ENCODE data around the gene BRD4.

The BRD4 gene

DNA sequence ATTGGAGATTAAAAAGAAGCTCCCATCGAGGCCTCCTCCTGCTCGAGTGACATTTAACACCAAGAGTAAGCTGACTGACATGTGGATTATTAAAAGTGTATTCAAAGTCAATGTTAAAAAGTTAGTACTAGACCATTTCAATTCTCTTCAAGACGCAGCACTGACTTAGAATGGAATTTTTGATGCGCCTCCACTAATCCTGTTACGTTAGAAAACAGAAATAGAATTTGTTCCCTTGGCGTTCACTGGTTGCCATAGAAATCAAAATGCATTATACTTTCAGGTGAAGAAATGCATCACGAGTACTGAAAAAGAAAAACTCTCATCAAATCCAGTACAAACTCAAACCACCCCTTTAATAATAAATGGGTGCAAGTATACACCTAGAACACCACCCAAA lies 42.2 kb downstream of the BRD4 start:
- no peak for DNase-seq (ENCODE audit: low read depth in 3 of 3)

DNA sequence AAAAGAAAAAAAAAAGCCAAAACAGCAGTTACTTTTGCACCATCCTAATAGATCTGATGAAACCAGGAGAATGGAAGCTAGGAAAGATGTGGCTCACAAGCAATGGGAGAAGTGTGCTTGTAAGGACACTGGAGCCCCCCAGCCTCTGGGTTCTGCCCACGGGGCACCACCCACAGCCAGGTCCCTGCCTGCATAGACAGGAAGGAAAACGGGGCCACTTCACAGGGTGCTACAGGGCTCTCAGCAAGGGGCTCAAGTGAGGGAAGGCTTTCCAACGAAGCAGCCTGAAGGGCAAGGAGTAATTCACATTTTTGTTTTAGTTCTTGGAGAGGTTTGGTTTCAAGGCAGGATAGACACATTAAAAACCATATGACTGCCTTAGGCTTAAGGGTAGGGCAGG lies 42.7 kb downstream of the BRD4 start:
- DNase-seq (ENCODE audit: low read depth in 3 of 3): no peak

DNA sequence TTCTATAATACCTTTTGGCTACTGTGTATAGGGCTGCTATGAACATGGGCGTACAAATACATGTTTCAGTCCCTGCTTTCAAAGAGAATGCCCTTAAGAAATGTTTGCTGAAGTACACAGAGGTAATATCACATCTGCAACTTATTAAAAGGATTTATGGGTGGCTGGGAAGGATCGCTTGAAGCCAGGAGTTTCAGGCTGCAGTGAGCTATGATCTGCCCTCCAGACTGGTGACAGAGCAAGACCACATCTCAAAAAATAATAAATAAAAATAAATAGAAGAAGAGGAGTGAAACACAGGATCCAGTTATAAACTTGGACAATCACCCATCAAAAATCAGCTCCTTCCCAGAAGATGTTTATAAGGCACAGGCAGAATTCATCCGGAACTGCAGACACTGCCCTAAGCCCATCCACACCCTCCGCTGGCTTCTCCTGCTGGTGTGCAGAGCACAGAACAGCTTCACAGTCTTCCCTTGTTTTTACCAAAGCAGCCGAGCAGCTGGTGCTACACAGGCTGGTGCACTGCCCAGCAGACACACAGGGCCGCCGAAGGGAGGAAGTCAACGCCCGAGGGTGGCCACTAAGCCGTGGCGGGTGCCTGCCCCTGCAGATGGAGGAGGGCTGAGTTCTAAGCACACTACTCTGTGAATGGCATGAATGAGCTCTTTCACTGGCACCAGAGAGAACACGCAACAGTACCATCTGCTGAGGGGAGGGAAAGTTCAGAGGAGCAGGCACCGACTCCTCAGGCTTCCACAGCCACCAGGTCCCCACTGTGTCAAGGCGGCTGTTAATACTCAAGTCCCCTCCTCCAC lies 44.0 kb downstream of the BRD4 start:
- no peak for DNase-seq (ENCODE audit: low read depth in 3 of 3)

DNA sequence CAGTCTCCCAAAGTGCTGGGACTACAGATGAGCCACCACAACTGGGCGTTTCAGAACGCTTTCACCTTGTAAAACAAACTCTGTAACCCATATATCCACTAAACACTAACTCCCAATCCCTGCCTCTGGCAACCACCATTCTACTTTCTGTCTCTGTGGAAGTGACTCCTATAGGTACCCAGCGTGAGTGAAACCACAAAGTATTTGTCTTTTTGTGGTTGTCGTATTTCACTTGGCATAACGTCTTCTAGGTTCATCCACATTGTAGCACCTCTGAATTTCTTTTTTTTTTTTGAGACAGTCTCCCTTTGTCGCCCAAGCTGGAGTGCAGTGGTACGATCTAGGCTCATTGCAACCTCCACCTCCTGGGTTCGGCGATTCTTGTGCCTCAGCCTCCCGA lies 44.8 kb downstream of the BRD4 start:
- DNase-seq (ENCODE audit: low read depth in 3 of 3): no peak

DNA sequence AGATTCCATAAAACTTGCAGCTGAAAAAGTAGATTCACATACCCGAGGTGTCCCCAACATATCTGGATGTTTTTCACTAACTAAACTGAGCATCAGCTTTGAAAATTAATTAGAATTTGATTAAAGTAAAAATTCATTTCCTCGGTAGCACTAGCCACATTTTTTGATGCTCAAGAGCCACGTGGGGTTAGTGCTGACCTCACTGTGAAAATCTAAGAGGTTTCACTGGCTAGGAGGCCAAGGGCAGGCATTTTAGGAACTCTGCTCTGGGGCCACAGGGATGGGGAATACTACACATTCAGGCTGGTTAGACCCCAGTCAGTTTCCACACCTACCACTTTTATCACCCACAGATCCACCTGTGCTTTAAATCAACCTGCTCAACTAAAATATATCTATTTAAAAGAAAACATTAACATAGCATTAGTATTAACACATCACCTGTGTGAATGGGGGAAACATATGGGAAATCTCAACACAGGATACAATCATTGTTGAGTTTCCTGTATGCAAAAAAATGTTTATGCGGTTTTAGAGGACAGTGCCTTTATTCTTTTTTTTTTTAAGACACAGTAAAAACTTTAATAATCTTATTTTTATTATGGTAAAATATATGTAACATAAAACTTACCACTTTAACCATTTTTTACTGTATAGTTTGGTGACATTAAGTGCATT lies 45.5 kb downstream of the BRD4 start:
- no peak for DNase-seq (ENCODE audit: low read depth in 3 of 3)

DNA sequence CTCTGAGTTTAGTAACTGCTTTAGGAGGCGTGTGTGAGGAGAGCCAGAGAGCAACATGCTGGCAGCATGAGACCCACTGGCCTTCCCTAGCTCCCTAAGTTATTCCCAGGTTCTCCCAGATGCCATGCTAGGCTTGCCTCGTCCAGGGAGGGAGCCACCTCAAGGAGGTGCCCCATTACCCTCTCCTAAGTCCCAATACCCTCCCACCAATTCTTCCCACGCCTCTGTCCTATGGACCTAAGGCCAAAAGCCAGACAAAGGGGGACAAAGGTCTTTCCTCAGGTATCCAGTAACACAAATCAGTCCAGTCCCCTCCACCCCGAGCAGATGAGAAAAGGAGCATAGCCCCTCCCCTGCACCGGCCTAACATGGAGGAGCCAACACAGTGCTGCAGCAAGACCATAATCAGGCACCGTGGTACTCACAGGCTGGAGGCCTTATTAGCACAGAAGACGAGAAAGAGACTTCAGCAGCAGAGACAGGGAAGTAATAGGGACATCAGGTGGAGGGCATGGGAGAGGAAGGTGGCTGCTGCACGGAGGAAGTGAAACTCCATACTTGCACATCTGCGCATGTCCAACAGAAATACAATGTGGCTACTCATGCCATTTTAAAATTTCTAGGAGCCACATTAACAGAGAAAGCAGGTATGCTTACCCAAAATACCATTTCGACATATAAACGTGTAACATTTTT lies 46.3 kb downstream of the BRD4 start:
- DNase-seq (ENCODE audit: low read depth in 3 of 3): no peak

DNA sequence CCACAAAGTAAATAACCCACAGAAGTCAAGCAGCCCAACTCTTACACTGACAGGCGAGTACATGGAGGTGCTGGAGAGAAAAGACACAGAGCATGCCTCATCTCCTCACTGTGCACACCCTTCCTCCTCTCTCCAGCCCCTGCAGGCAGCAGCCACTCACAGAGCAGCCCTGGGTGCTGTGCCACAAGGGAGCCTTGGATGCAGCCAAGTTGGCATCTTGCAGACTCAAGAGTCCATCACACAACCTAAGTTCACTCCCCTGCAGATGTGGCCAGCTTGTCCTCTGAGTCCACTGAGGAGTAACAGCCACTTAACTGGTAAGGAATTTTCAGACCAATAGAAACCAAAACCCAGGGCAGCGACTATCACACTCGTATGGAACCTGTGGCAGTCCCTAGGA lies 47.4 kb downstream of the BRD4 start:
- DNase-seq (ENCODE audit: low read depth in 3 of 3): no peak

DNA sequence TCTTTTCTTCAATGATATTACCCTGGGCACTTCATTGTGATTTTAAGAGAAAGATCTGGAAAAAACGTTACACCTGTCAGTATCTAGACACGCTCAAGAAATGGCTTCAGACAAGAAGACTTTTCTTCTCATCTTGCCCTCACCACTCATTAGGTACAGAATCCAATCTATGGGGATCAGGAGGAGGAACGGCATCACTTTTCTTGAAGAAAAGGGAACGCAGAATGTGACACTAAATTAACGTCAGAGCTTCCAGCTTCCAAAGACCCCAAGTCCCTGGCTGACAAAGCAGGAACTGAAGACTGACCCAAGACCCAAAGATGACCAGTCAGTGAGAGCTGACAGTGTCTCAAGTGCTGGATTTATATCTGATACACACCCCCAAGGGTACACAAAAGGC lies 48.2 kb downstream of the BRD4 start:
- DNase-seq (ENCODE audit: low read depth in 3 of 3): no peak

DNA sequence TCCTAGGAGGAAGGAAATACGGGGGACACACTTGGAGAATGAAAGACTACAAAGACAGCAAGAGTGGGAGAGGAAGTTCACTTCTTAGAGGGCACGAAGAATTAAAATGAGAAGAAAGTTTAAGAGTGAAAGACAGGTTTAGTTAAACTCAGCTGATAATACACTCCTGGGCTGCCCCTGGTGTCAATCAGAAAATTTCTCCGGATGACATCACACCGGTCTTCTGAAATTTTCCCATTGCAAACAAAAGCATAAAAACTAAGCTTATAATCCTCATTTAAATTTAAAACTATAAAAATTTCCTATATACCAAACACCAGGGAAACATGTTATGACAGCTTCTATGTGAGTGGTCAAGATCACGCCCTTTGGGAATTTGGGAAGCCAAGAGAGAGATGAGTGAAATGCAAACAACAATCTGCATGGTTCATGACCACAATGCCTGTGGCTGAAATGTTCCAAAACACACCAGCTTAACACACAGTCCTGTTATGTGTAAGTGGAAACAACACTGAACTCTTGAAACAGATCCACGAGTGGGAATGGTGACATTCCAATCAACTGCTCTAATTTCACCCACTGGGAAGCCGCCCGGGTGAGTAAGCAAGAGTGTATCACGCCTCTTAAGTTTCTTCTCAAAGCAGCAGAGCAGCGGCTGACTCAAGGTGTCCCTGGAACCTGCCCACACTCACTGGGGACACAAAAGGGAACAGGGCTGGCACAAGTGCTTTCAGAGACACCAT lies 49.0 kb downstream of the BRD4 start:
- no peak for DNase-seq (ENCODE audit: low read depth in 3 of 3)

DNA sequence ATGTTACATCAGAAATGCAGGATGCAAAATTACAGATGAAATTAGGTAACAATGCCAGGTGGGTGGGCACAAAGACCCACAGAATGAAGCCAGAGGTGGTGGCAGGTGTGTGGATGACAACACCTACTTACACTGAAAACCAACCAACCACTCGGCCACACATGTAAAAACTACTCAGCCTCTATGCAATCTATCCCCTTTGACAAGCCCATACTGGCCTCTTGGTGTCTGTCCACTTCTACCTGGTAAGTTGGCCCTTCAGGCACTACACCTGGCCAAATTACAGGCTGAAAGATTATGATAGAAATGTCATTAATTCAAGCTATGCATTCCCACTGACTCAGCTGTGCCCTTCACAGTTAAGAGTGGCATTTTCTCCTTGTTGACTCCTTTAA lies 50.0 kb downstream of the BRD4 start:
- no peak for DNase-seq (ENCODE audit: low read depth in 3 of 3)

DNA sequence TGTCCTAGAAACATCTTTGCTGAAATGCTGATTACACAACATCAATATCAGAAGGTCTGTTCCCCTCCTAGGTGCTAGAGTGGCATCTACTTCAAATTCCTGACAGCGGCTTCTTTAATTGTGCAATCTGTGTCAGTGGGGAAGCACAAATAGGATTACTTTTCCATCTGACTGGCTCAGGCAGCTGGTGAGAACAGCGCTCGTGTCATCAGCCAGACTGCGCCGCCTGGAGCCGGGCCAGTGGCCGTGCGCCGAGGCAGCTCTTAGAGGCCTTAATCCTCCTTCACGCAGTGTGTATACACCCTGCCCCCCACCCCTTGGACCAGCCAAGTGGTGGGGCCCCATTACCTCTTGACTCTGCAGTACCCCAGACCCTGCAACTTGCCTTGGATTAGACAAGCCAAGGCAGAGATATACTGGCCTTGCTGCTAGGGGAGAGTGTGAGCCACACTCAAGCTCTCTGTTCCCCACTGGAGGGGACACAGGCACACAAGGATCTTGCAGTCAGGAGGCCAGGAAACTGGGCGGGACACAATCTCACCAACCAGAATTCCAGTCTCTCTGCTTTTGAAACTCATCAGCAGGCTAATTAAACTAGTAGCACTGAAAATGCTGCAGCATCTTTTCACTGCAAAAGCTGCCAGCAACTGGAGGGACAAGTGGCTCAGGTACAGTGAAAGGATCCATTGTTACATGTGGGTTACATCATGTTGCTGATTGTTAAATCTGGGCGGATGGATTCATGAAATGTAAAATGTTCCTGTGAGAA lies 51.2 kb downstream of the BRD4 start:
- no peak for DNase-seq (ENCODE audit: low read depth in 3 of 3)

DNA sequence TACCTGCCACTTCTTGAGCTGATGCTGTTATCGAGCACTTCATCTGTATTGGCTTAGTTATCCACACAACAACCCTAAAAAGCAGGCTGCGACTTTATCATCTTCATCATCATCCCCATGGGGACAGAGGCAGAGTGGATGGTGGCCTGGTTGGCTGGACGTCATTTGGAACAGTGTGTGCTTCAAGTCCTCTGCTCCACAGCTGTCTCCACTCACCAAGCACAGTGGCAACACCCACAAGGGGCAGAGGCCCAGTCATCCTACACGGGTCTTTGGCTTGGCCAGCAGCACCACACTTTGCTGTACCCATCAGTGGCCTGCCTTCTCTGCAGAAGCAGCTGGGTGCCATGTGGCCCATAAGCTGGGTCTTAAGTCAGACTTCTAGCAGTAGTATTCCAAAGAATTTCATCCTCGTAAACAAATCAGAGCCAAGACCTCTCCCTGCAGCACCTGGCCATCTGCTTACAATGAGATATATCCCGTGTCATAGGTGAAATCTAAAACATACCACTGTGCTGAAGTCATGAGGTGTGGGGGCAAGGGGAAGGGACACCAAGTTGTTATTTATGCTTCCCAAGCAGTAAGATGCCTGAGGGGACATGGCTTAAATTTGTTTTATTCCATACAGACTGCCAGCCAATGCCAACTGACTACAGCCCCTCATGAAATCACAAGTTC lies 52.2 kb downstream of the BRD4 start:
- DNase-seq (ENCODE audit: low read depth in 3 of 3): no peak

DNA sequence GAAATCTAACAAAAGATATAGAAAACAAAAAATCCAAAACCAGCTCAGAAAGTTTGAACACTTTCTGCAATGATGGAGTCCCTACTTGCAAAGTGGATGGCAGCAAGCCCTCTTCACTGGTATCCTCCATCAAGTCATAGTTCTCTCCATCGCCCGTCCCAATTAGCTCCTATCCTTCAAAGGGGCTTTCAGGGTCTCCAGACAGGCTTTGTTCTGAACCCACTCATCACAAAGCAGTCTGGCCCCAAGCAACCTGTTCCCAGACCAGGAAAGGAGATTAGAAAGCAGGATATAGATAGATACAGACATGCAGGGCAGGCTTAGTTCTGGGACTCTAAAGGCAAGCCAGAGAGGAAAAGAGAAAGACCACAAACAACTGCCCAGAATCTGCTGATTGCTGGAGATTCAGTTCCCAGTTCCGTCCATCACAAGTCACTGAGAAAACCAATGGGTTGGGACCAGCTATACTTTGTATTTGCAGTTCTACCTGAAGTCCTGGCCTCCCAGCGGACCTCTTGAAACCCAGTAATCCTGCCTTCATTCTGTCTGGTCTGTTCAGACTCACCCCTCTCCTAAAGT lies 52.9 kb downstream of the BRD4 start:
- no peak for DNase-seq (ENCODE audit: low read depth in 3 of 3)

DNA sequence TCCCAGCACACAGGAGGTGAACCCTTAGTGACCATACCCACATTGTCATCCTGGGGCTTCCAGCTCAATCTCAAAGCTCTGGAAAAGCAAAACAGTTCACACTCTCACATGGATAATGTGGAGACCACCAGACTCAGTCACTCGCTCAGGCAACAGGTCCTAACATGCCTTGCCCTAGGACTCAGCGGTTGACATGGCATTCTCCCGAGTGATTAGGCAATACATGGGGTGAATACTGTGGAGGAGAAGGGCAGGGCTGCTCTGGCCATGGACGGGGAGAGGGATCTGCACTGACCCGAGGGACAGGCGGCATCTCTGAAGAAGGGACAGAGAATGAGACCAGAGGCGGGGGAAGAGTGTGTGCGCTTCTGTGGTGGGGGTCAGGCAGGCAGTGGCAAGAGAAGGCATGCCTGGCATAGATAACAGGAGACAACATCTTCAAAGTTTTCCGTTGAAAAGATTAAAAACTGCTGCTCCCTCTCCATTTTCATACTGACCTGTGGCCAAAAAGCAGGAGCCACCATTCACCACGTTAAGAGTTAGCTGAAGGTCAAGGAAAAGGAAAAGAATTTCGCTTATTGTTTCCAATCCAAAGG lies 55.6 kb downstream of the BRD4 start:
- DNase-seq (ENCODE audit: low read depth in 3 of 3): no peak

DNA sequence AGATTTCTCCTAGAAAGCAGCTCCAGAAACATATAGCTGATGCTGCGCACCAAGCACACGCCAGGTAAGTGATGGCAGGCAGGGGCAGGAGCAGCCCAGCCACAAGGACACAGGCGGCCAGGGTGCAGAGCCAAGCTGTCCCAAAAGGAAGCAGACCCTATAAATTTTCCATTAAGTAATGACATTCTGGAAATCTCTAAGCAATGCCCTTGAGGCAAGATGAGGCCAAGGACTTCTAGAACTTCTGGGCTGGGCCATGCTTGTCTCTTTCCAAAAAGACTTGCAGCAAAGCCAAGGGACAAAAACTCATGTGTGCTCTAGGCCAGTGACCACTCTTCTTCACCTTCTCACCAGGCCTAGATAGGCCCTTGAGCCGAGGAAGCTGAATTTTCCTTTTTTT lies 57.9 kb downstream of the BRD4 start:
- no peak for DNase-seq (ENCODE audit: low read depth in 3 of 3)

DNA sequence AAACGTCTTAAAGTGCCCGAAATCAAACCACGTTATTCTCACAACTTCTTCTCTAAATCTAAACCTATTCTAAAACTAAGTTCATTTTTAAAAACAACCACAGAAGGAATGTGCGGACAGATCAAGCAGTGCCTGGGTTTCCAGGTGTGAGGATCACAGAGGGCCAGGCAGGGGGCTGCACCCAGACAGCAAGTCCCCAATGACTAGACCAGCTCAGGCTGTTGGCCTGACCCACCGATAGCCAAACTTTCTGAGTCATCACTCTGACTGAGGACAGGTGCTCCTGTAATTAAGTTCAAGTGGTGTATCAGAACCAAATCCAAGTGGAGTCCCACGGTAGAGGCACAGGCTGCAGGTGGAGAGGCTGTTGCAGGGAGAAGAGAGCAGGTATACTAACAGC lies 62.5 kb downstream of the BRD4 start:
- DNase-seq (ENCODE audit: low read depth in 3 of 3): no peak

DNA sequence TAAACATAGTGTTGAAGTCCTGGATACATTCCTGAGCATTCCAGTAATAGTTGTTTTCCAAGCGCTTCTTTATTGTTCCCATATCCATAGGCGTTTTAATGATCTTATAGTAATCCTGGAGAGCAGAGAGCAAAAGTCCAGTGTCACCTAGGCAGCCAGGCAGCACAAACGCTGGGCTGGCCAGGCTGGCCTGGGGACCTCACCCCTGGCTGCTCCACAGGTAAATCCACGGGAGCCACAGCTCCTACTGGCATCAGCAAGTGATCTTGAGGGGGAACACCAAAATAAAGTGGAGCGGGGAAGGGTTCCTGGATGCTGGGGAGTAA lies 63.4 kb downstream of the BRD4 start:
- no peak for DNase-seq (ENCODE audit: low read depth in 3 of 3)

DNA sequence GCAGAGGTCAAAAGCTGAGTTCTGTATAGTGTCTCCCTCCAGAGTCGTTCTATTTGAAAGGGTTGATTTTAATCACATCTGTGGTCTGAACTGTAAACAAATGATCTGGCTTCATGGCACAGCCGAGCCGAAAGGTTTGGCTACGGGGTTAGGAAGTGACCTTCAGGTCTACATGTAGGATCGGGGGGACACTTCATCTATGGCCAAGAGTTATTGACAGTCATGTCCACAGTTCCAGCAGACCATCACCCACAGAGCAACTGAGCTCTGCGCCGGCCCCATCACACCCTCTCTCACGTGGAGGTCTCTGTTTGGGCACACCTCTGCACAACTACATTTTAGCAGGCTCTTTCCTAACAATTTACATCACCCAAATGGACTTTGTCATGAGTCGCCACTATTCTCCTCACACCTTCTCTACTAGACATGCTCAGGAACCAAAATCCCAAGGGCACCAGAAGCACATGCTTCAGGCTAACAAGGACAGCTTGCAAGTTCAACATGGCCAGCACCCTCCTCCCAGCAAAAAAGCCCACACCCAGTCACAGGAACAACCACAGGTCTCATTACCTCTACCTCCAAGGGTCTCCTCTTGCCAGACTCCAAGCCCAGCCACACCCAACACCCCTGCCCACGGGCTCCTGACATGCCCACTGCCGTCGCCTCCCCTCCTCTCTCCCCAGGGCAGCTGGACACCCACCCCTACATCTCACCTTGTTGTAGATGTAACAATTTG lies 64.0 kb downstream of the BRD4 start:
- no peak for DNase-seq (ENCODE audit: low read depth in 3 of 3)

DNA sequence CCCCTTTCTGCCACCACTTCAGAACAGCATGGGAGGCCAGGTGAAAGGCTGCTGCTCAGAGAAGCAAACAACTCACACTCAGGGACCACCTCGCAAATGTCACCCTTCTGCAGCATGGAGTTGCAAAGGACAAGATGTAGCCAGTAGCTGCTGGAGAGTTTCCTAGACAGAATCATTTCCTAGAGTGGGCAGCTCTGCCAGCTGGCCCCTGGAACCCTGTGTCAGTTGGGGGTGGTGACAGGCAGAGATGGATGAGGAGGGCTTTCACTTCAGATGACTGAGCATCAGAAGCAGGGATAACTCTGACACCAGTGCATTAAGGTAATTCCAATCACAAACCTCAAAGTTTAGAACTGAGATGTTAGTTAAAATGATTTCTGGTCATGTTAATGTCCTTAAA lies 65.7 kb downstream of the BRD4 start:
- DNase-seq (ENCODE audit: low read depth in 3 of 3): no peak

DNA sequence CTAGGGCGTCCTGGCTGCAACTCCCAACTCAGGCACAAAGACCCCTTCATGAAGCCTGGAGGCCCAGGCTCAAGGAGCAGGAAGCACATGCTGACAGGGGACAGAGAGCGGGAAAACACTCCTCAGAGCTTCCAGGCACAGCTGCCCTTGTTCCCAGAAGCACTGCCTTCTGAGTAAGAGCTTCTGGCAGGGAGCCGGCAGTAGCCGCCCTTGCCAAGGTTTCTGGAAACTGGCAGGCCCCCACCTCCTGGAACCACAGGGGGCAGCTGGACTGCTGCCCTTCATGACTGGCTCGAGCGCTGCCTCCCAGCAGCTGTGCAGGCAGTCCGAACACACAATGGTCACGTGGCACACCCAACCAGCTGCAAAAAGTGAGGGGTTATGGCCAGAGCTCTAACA lies 66.5 kb downstream of the BRD4 start:
- no peak for DNase-seq (ENCODE audit: low read depth in 3 of 3)
